GDM1 (cell line): ENCODE results near the gene ARMC2.
A peak's percentile ranks its signal among the peaks of the same experiment; 100 is the strongest.
"Not testable (repeated sequence)": the region's sequence is repeated elsewhere in the genome, so short reads cannot be mapped to it uniquely, and the experiment has no call there.

ENCODE experiments used
- DNase-seq: peaks from one replicate; lab custom pipeline; 2025; lab: John Stamatoyannopoulos, UW

The ARMC2 gene

GRCh38 chr6:108848116-108848868, at the start of gene ARMC2:
Gene ARMC2 (plus strand): TSS chr6:108848422. CDS start chr6:108854268, 5,846 bp downstream.
- peak; percentile 85 for DNase-seq

GRCh38 chr6:108798670-108799353, 49.4 kb upstream of the ARMC2 start:
- peak; percentile 94 for DNase-seq

GRCh38 chr6:108799354-108799717, 48.9 kb upstream of the ARMC2 start:
- no peak for DNase-seq

GRCh38 chr6:108799791-108800190, 48.4 kb upstream of the ARMC2 start:
- no peak for DNase-seq

GRCh38 chr6:108800427-108800864, 47.8 kb upstream of the ARMC2 start:
- no peak for DNase-seq

- peak; percentile 23 for DNase-seq
Measured at GRCh38 chr6:108801366-108801765, 46.9 kb upstream of the ARMC2 start.

GRCh38 chr6:108803982-108804490, 44.2 kb upstream of the ARMC2 start:
- no peak for DNase-seq

- no peak for DNase-seq
Measured at GRCh38 chr6:108804956-108805355, 43.3 kb upstream of the ARMC2 start.

- DNase-seq = peak; percentile 8
Measured at GRCh38 chr6:108805611-108806167, 42.5 kb upstream of the ARMC2 start.

- DNase-seq = no peak
Measured at GRCh38 chr6:108806171-108806570, 42.1 kb upstream of the ARMC2 start.

- no peak for DNase-seq
Measured at GRCh38 chr6:108806665-108807064, 41.6 kb upstream of the ARMC2 start.

- DNase-seq = no peak
Measured at GRCh38 chr6:108807928-108808327, 40.3 kb upstream of the ARMC2 start.

GRCh38 chr6:108809211-108809610, 39.0 kb upstream of the ARMC2 start:
- no peak for DNase-seq

GRCh38 chr6:108810057-108810643, 38.1 kb upstream of the ARMC2 start:
- DNase-seq = no peak

GRCh38 chr6:108811490-108811889, 36.7 kb upstream of the ARMC2 start:
- DNase-seq = no peak

GRCh38 chr6:108813218-108813617, 35.0 kb upstream of the ARMC2 start:
- not testable (repeated sequence) for DNase-seq

- not testable (repeated sequence) for DNase-seq
Measured at GRCh38 chr6:108817276-108817675, 30.9 kb upstream of the ARMC2 start.

GRCh38 chr6:108820006-108820405, 28.2 kb upstream of the ARMC2 start:
- DNase-seq = no peak

GRCh38 chr6:108822401-108822800, 25.8 kb upstream of the ARMC2 start:
- DNase-seq = no peak

GRCh38 chr6:108825326-108825725, 22.9 kb upstream of the ARMC2 start:
- DNase-seq = no peak

GRCh38 chr6:108831104-108831503, 17.1 kb upstream of the ARMC2 start:
- no peak for DNase-seq

- no peak for DNase-seq
Measured at GRCh38 chr6:108832738-108833137, 15.5 kb upstream of the ARMC2 start.
